GM13977 (cell line): ENCODE data around the gene MAD2L2.

ENCODE experiments used
- DNase-seq: peaks from one replicate; pipeline ENCODE4 v3.0.0; 2012; ENCODE audit warnings: low spot score
- in situ Hi-C: fragments of 300-500 bp; cut with MboI; formaldehyde crosslinking; loops from one replicate; pipeline ENCODE4 v1.12.0; 2022; ENCODE audit warnings: low sequenced_read_pairs, low pct_unique_long_range_greater_than_20kb, mixed read lengths, inconsistent platforms; ENCODE audit not compliant: unreplicated experiment
- TF ChIP-seq, protein P1 (sequence below): IDR thresholded peaks from 2 replicates; pipeline ENCODE4 v1.5.1; 2012; ENCODE audit warnings: mild to moderate bottlenecking, control low read depth; ENCODE audit not compliant: insufficient read depth; ENCODE audit errors: extremely low read depth, missing control alignments

Gene MAD2L2

DNA sequence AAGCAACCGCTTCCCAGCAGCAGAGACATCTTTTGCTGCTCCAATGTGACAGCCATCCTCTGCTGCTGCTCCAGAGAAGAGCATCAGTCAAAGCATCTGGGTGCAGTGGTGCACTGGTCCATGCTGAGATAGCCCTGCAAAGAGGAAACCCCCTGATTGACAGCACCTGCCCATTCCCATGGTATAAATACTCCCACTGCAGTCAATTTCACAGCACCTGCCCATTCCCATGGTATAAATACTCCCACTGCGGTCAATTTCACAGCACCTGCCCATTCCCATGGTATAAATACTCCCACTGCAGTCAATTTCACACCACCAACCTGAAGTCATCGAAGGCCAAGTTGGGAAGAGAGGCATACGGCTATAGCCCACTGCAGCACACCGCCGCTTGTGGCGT lies 52.2 kb downstream of the MAD2L2 start:
- no peak for DNase-seq
- in situ Hi-C loops, result loop anchor here (25.0 kb wide), 2 partner anchors 291 to 591 kb away; partner anchors contain the start of gene MASP2
- TF ChIP-seq, protein P1, sequence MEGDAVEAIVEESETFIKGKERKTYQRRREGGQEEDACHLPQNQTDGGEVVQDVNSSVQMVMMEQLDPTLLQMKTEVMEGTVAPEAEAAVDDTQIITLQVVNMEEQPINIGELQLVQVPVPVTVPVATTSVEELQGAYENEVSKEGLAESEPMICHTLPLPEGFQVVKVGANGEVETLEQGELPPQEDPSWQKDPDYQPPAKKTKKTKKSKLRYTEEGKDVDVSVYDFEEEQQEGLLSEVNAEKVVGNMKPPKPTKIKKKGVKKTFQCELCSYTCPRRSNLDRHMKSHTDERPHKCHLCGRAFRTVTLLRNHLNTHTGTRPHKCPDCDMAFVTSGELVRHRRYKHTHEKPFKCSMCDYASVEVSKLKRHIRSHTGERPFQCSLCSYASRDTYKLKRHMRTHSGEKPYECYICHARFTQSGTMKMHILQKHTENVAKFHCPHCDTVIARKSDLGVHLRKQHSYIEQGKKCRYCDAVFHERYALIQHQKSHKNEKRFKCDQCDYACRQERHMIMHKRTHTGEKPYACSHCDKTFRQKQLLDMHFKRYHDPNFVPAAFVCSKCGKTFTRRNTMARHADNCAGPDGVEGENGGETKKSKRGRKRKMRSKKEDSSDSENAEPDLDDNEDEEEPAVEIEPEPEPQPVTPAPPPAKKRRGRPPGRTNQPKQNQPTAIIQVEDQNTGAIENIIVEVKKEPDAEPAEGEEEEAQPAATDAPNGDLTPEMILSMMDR, result no peak

GRCh38 chr1:11626551-11626950 lies 54.4 kb downstream of the MAD2L2 start:
- in situ Hi-C loops, result loop anchor here (25.0 kb wide), 2 partner anchors 289 to 589 kb away; partner anchors contain the start of gene MASP2
- TF ChIP-seq, protein P1, result no peak
- no peak for DNase-seq
